T follicular helper cell (primary cell): ENCODE data around the gene PPP6C.
"Not testable (repeated sequence)": the region's sequence is repeated elsewhere in the genome, so short reads cannot be mapped to it uniquely, and the experiment has no call there.

ENCODE experiments used
- DNase-seq: peaks from one replicate; pipeline ENCODE4 v3.0.0-alpha.2; 2020; ENCODE audit warnings: low read depth

Gene PPP6C

DNA sequence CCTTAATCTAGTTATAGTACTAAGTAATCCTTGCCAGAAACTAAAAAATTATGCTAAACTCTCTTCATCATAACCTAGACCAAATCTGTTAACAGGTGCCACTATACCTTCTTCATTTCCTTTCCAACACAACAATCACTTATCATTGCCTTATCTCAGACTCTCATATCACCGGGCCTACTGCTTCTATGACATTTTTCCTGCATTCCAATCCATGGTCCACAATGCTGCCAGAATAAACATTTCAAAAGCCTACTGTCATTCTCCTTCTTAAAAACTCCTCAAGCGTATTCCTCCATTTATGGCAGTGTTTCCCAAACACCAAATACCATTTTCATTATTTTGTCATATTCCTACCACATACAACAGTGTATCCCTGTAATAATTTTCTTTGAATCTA is 6.5 kb downstream of the PPP6C start:
- no peak for DNase-seq

DNA sequence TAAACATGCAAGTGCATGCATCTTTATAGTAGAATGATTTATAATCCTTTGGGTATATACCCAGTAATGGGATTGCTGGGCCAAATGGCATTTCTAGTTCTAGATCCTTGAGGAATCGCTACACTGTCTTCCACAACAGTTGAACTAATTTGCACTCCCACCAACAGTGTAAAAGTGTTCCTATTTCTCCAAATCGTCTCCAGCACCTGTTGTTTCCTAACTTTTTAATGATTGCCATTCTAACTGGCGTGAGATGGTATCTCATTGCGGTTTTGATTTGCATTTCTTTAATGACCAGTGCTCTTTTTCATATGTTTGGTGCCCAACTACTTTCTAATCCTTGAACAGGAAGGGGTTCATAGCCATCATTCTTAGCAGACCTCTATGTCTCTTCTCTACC is 7.8 kb downstream of the PPP6C start:
- DNase-seq = not testable (repeated sequence)

DNA sequence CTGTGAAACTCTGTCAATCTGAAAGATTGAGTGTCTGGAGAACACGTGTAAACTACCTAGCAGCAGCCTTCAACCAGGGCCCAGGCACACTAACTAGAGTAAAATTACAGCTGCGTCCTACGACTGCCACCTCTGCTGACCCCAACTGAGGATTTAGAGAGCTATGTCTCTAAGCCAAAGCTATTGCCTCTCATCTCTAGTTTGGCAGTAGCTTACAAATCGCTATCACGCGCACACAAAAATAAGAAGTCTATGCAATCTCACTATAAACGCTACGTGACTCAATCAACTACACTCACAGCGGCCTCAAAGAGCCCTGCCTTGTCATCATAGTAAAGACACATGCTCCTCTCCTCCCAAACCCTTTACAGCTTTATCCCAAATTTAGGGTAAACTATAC is 8.7 kb downstream of the PPP6C start:
- DNase-seq = no peak

DNA sequence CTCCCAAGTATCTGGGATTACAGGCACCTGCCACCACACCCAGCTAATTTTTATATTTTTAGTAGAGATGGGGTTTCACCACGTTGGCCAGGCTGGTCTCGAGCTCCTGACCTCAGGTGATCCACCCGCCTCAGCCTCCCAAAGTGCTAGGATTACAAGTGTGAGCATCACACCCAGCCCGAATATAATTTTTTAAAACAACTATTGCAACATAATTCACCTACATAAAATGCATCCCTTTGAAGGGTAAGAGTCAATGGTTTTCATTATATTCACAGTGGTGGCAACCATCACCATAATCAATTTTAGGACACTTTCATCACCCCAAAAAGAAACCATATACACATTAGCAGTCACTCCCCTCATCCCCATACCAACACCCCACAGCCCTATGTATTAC is 9.8 kb downstream of the PPP6C start:
- DNase-seq = not testable (repeated sequence)

DNA sequence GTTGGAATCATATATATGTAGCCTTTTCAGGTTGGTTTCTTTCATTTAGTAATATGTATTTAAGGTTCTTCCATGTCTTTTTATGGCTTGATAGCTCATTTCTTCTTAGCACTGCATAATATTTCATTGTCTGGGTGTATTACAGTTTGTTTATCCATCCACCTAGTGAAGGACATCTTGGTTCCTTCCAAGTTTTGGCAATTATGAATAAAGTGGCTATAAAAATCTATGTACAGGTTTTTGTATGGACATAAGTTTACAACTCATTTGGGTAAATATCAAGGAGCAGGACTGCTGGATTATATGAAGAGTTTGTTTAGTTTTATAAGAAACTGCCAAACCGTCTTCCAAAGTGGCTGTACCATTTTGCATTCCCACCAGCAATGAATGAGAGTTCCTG is 11.7 kb downstream of the PPP6C start:
- DNase-seq = no peak

DNA sequence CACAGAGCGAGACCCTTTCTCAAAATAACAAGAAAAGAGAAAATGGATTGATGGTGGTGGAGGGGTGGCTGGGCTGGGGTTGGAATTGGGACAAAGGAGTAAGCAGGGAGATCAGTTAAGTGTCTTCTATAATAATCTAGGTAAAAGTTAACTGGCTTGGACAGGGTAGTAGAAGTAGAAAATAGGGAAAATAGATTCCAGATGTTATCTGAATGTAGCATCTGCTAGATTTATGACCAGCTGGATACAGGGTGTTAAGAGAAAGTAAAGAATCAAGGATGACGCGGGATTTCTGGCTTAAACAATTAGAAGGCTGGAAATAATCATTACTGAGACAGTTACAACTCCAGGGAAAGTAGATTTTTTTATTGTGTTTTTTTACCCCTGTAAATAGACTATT is 13.0 kb downstream of the PPP6C start:
- no peak for DNase-seq

DNA sequence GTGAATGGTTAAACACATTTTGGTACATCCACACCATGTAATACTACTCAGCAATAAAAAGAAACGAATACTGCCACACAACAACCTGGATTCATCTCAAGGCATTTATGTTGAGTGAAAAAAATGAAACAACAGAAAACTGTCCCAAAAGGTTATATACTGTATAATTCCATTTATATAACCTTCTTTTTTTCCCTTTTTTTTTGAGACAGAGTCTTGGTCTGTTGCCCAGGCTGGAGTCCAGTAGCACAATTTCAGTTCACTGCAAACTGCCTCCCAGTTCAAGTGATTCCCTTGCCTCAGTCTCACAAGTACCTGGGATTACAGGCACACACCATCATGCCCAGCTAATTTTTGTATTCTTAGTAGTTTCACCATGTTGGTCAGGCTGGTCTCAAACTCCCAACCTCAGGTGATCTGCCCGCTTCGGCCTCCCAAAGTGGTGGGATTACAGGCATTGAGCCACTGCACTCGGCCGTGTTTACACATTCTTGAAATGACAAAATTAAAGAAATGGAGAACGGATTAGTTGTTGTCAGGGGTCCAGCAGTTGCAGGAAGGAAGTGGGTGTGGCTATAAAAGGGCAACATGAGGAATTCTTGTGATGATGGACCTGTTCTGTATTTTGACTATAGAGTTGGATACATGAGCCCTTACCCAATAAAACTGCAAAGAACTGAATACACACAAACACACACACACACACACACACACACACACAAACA is 17.4 kb downstream of the PPP6C start:
- no peak for DNase-seq

DNA sequence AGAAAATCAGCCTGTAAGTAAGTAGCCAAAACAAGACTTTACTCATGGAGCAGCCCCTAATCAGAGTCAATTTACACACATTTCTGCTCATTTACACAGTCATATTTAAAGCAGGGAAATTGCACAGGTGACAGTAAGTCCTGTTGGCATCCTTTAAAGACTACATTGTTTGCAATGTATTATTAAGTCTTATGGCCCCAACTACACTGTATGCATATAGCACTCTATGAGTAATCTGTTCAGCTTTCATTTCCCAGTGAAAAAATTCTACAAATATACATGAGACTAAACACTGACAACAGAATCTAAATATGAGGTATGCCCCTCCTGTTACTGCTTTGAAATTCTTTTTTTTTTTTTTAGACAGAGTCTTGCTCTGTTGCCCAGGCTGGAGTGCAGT is 19.7 kb downstream of the PPP6C start:
- DNase-seq = no peak

DNA sequence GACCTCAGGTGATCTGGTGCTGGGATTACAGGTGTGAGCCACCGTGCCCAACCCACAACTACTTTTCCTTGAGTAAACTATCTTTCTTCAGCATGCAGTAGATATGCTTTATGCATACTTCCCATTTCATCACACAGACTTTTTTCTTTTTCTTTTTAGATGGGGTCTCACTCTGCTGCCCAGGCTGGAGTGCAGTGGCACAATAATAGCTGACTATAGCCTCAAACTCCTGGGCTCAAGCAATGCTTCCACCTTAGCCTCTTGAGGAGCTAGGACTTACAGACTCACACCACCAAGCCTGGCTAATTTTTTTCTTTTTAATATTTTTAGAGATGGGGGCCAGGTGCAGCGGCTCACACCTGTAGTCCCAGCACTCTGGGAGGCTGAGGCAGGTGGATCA is 22.8 kb downstream of the PPP6C start:
- no peak for DNase-seq

DNA sequence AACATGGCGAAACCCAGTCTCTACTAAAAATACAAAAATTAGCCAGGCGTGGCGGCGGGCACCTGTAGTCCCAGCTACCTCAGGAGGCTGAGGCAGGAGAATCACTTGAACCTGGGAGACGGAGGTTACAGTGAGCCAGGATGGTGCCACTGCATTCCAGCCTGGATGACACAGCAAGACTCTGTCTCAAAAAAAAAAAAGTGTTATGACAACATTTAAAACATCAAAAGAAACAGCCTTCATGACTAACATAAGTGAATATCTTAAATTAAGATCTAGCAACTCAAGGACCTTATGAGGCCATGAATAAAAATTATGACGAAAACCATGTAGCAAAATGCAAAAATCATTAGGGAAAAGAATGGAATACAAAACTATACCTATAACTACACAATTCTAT is 26.7 kb downstream of the PPP6C start:
- DNase-seq = not testable (repeated sequence)

DNA sequence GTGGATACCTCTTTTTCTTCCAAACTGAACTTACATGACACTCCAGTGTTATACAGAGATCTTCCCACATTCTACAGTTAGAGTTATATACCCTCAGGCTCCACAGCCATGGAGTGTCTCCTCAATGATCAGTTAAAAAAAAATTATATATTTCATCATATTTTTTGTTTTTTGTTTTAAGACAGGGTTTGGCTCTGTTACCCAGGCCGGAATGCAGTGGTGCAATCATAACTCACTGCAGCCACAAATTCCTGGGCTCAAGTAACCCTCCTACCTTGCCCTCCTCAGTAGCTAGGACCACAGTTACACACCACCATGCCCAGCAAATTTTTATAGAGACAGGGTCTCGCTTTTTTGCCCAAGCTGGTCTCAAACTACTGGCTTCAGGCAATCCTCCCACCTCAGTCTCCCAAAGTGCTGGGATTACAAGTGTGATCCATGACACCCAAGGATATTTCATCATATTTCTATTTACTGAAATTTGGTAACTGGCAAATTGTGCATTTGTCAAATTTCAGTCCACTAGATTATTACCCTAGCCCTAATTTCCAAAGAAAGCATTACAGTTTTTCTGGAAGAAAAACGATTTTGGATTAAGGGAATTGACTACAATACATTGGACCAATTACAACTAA is 28.2 kb downstream of the PPP6C start:
- DNase-seq = no peak

DNA sequence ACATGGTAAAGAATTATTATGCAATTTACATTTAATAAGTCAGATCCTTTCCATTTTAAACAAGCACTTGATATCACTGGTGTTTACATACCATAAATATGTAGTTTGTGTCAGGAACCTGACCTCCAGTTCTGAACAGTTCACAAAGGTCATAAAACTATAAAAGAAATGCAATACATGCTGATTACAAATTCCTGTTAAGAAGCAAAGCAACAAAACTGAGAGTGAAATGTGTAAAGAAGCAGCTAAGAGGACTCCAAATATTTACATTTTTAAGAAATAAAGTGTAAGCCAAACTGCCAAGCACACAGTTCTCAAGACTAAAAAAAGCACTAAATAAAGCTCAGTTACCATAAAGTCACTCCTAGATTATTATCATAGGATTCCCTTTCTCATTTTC is 28.9 kb downstream of the PPP6C start:
- no peak for DNase-seq

DNA sequence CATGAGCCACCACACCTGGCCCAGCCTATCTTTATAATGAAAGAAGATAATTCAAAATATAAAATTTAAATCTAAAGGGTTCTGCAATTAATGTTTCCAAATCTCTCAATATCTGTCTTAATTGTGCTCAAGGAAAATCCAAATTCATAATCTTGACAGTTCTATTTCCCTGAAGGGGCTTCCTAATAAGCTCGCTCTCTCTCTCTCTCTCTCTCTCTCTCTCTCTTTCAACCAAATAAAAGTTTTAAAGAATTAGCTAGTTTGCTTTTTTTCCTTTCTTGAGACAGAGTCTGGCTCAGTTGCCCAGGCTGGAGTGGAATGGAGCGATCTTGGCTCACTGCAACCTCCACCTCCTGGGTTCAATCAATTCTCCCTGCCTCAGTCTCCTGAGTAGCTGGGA is 33.1 kb downstream of the PPP6C start:
- no peak for DNase-seq

DNA sequence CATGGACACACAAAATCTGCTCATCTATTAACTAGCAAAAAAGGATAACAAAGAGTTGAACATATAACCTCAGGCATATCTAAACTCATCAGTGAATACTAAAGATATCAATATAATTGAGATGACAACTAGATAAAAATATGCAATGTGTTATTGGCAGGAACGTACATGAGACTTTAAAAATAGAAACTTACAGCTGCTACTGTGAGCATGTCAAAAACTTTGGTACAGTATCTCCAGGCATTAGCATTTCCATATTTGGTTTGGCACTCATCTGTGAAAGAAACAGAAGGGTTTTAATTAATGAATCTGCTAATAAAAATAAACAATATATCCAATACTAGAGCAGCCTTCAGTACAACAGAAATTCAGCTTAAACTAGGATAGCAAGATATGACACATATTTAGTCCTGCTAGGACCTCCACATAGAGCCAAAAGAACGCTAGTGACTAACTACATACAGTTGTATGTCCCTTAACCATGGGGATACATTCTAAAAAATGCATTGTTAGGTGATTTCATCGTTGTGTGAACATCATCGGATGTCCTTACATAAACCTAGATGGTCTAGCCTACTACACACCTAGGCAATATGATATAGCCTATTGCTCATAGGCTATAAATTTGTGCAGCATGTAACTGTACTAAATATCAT is 35.8 kb downstream of the PPP6C start:
- no peak for DNase-seq

DNA sequence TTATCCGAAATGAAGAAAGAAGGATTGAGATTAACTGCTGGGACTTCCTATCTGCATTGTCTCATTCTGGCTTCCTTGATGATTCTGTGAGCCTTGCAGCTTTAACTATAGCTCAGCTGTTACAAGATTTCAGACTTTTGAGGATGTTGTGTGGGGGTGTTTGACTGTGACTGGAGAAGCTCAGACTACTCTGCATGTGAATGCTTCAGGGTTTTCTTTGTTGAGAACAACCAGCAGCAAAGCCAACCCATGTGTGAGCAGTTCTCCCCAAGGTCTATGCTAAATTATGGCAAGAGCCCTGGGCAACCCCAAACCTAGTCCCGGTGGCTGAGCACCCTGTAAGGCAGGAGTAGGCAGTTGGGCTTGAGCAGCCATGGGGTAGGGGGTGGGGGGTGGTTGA is 37.9 kb downstream of the PPP6C start:
- DNase-seq = no peak

DNA sequence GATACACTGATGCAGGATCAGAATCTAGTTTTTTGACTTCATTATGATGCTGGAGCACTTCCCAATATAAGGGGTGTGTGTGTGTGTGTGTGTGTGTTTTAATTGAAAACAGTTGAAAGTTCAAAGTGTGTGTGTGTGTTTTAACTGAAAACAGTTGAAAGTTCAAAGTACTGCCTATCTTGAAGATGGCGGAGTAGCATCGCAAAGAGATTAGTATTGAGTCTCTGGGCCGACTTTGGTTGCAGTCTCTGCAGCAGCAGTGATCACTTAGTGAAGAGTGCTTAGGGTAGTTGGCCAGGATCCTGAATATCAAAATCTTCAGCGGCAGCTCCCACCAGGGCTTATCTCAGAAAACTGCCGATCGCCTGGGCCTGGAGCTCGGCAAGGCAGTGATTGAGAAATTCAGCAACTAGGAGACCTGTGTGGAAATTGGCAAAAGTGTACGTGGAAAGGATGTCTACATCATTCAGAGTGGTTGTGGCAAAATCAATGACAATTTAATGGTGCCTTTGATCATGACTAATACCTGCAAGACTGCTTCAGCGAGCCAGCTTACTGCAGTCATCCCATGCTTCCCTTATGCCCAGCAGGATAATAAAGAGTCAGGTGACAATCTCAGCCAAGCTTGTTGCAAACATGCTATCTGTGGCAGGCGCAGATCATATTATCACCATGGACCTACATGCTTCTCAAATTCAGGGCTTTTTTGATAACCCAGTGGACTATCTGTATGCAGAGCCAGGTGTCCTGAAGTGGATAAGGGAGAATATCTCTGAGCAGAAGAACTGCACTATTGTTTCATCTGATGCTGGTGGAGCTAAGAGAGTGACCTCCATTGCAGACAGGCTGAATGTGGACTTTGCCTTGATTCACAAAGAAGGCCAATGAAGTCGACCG is 39.0 kb downstream of the PPP6C start:
- DNase-seq = no peak

DNA sequence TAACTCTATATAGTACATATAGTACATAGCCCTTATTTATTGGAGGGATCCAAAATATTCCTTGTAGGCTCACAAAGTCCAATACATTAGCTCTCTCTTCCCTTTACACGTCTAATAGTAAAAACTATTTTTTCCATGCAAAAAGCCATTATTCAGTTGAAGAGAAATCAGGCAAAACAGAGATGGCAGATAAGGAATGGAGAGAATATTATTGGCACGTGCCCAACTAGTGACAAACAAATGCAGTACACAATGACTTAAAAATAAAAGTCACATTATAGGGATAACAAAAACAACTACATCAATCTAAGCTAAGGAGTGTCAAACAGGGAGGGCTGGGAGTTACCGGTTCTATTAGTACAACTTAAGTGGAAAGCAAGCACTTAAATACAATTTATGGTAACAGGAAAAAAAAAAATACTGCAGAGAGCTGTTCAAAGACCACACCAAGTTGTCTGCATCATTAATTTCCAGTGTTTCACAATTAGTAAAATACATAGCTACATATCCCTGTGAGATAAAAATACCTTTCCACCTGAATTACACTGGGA is 42.1 kb downstream of the PPP6C start:
- no peak for DNase-seq

DNA sequence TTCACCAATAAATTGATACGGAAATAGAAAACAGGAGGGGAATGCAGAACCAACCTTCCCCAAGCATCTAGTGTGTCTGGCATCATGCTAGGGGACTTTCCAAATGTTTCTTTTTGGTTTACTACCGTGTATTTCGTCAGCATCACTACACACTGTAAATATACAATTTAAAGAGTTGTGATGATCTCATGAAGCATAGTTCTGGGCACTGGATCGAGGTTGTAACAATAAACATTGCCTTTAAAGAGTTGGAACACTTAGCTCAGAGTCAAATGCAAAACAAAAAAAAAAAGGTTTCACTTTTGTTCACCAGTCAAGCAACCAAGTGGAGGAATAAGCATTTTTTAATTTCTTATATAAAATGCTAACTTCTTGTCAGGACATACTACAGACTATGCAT is 43.4 kb downstream of the PPP6C start:
- no peak for DNase-seq

DNA sequence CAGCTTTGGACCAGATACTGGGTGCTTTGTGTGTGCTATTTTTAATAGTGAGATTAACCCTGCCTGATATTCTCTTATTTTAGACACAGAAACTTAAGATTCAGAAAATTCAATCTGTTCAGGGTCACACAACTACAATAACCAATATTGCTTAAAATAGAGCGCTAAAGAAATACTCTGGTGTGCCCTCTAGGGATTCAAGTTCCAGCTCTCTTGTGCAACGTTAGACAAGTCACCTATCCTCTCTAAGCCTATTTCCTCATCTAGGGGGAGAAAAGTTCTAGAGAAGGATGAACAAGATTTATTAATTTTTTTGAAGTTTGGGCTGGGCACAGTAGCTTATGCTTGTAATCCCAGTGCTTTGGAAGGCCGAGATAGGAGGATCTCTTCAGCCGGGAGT is 44.2 kb downstream of the PPP6C start:
- DNase-seq = no peak

DNA sequence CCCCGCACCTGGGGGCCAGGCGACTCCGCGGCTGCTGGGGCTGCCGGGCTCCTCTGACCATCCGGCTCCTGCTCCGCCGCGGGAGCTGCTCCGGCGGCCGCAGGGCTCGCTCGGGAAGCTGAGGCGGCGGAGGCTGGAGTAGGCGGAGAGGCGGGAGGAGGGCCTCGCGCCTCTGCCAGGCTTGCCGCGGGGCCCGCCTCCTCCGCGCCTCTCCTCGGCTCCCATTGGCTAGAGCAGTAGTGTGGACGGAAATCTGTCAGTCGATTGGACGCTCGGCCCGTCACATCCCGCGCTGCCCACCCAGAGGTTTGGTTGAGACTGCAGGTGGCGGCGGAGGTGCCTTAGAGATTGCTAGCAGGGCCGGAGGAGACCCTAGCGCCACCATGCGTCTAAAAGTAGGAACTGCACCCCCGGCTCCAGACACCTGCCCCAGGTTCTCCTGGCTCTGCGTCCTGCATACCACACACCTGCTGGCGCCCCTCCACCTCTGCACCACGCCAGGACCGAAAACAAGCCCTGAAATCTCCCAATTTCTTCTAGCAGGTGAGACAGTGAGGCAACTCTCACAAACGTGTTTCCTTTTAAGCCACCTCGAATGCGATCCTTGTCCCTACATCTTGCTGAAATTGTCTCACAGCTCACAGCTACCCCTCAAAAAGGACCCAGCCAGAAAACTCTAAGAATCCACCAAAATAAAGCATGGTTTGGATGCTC is 46.1 kb downstream of the PPP6C start, which contains the start of gene SCAI:
Gene SCAI (minus strand): TSS at position 152 of the 714 bp plus-strand sequence. CDS start 91 bp downstream, at position 61.
- peak; percentile 99 for DNase-seq
